ENCODE measurements around the gene CPS1.

The CPS1 gene

DNA sequence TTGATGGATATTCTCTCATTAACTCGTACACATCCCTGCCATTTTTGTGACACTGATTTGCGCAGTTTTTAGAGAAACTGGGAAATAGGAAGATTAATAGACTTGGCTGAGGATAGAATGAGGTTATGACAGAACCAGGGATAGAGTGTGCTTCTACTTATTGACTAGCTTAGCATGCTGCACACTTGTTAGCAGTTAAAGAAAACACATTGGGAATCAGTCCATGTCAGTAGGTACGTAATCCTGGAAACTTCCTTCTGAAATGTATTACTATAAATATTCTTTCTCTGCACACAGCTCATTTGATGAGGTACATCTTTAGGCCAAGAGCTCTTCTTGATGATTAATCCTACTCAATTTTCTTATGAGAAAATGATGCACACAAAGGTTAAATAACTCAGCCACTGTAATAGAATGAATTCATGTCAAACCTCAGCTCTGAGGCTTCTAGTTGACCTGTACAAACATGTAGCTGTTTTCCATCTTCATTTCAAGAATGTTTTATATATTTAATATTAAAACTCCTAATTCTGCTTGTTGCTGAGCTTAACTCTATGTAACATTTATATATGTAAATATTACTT is 12.3 kb upstream of the CPS1 start:
- no peak for TF ChIP-seq TCF12 (IDR thresholded peaks at IDR 0.05; ENCODE audit: low read depth)
- TF ChIP-seq, protein P1, sequence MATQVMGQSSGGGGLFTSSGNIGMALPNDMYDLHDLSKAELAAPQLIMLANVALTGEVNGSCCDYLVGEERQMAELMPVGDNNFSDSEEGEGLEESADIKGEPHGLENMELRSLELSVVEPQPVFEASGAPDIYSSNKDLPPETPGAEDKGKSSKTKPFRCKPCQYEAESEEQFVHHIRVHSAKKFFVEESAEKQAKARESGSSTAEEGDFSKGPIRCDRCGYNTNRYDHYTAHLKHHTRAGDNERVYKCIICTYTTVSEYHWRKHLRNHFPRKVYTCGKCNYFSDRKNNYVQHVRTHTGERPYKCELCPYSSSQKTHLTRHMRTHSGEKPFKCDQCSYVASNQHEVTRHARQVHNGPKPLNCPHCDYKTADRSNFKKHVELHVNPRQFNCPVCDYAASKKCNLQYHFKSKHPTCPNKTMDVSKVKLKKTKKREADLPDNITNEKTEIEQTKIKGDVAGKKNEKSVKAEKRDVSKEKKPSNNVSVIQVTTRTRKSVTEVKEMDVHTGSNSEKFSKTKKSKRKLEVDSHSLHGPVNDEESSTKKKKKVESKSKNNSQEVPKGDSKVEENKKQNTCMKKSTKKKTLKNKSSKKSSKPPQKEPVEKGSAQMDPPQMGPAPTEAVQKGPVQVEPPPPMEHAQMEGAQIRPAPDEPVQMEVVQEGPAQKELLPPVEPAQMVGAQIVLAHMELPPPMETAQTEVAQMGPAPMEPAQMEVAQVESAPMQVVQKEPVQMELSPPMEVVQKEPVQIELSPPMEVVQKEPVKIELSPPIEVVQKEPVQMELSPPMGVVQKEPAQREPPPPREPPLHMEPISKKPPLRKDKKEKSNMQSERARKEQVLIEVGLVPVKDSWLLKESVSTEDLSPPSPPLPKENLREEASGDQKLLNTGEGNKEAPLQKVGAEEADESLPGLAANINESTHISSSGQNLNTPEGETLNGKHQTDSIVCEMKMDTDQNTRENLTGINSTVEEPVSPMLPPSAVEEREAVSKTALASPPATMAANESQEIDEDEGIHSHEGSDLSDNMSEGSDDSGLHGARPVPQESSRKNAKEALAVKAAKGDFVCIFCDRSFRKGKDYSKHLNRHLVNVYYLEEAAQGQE (IDR thresholded peaks at IDR 0.05; ENCODE audit: low read depth), result no peak
- TF ChIP-seq YY1 (IDR thresholded peaks at IDR 0.05; ENCODE audit: low read depth), result no peak

DNA sequence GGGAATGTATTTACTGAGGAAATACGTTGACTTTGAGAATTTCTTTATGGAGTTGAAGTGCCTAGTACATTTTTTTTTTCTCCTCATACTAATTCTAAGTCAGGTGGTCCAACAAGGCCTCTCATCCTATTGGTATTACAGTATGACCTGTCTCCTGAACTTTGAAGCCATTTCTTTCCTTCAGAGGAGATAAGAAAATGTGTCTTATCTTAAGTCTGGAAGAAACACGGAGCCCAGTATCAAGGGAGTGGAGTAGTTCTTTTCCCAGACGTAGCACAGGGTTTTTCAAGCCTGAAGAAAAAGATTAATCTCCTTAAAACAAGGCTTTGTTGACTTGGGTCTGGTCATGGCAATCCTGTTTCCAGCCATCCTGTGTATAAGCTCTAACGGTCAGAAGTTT is 11.6 kb upstream of the CPS1 start:
- TF ChIP-seq, protein P2, sequence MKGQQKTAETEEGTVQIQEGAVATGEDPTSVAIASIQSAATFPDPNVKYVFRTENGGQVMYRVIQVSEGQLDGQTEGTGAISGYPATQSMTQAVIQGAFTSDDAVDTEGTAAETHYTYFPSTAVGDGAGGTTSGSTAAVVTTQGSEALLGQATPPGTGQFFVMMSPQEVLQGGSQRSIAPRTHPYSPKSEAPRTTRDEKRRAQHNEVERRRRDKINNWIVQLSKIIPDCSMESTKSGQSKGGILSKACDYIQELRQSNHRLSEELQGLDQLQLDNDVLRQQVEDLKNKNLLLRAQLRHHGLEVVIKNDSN (IDR thresholded peaks at IDR 0.05), result no peak
- TF ChIP-seq FOXM1 (IDR thresholded peaks at IDR 0.05; ENCODE audit: borderline replicate concordance, low read depth) (no peak), EP300 (IDR thresholded peaks at IDR 0.05; ENCODE audit: borderline replicate concordance) (no peak), ZBTB7A (IDR thresholded peaks at IDR 0.05; ENCODE audit: low read depth) (no peak), TAF1 (IDR thresholded peaks at IDR 0.05; ENCODE audit: low read depth) (no peak), CEBPB (IDR thresholded peaks at IDR 0.05) (no peak), TCF12 (IDR thresholded peaks at IDR 0.05; ENCODE audit: low read depth) (no peak), RAD21 (IDR thresholded peaks at IDR 0.05; ENCODE audit: low read depth) (no peak), EGR1 (IDR thresholded peaks at IDR 0.05) (no peak), CREB1 (IDR thresholded peaks at IDR 0.05; ENCODE audit: low read depth) (no peak), YY1 (IDR thresholded peaks at IDR 0.05; ENCODE audit: low read depth) (no peak), NFIC (IDR thresholded peaks at IDR 0.05) (no peak), TEAD4 (IDR thresholded peaks at IDR 0.05) (no peak)
- TF ChIP-seq, protein P1 (IDR thresholded peaks at IDR 0.05; ENCODE audit: low read depth), result no peak
- TF ChIP-seq, protein P3, sequence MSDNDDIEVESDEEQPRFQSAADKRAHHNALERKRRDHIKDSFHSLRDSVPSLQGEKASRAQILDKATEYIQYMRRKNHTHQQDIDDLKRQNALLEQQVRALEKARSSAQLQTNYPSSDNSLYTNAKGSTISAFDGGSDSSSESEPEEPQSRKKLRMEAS (IDR thresholded peaks at IDR 0.05), result no peak

DNA sequence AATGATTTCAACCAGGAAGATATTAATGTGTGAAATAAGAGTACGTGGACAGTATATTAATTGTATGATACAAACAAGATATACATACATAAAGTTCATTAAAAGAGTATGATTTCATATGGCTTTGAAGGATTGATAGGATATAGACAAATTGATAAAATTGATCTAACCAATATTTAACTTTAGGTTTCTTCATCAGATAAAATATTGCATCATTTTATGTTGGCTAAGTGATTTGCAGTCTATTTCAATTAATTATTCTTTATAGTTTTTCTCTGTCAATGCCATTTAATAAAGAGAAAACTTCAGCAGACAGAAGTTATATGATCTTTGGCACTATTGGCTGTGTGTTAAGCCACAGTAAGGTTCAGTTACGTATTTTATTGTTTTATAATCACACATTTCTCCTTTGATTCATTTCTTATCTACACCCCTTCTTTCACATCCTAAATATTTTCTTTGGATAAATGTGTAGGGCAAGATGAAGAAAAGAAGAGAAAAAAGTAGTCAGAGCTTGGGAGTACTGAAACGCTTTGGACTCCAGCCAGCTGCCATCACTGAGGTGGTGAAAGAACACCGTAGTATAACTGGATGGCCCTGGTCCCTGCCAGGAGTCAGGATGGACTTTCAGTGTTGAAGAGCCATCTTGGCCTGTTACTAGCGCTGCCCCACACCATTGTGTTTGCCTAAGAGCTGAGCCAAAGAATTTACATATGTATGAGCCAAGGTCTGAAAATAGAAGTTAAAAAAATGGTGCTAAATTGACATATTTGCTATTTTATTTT is 9.8 kb upstream of the CPS1 start:
- TF ChIP-seq CEBPB (IDR thresholded peaks at IDR 0.05) (no peak), CREB1 (IDR thresholded peaks at IDR 0.05; ENCODE audit: low read depth) (no peak)

DNA sequence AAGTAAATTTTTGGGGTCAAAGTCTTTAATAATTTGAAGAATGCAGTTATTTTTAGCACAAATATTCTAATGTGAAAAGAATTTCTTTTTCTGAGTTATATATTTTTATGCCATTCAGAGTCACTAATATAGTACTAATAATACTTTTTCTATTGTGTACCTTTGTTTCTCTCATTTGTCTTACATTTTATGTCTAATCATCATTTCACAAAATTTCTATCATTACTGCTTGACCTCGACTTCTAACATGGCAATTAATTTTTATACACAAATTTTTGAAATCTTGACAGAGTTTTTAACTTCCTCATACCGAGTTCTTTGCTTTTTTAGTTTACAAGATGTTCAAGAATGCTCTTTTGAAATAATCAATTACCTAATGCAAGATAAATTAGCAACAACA is 8.4 kb upstream of the CPS1 start:
- TF ChIP-seq ZBTB7A (IDR thresholded peaks at IDR 0.05; ENCODE audit: low read depth) (no peak), TEAD4 (IDR thresholded peaks at IDR 0.05) (no peak), EP300 (IDR thresholded peaks at IDR 0.05; ENCODE audit: borderline replicate concordance) (no peak), CREB1 (IDR thresholded peaks at IDR 0.05; ENCODE audit: low read depth) (no peak), EGR1 (IDR thresholded peaks at IDR 0.05) (no peak)
- TF ChIP-seq, protein P1 (IDR thresholded peaks at IDR 0.05; ENCODE audit: low read depth), result no peak

DNA sequence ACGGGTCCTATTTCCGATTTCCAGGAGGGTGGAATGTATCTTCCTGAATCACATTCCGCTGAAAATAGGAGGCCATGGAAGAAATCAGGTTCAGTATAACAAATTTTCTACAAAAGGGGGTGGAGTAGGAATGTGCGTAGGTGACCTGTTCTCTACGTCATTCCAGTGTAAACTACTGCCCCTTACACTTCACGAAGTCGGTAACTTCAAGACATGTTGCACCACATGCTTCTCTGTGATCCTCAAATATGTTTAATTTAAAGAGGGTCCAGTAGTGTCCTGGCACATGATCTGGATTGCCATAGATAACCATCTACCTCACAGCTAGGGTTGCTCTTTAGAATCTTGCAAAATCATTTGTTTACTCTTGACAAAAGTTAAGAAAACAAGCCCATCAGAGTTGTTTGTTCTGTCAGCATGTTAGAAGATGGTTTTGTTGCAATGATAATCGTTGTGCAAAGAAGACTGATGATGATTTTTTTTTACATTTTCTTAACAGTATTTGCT is 7.5 kb upstream of the CPS1 start:
- TF ChIP-seq EP300 (IDR thresholded peaks at IDR 0.05; ENCODE audit: borderline replicate concordance) (no peak), TEAD4 (IDR thresholded peaks at IDR 0.05) (no peak), EGR1 (IDR thresholded peaks at IDR 0.05) (no peak), CREB1 (IDR thresholded peaks at IDR 0.05; ENCODE audit: low read depth) (no peak), YY1 (IDR thresholded peaks at IDR 0.05; ENCODE audit: low read depth) (no peak), CEBPB (IDR thresholded peaks at IDR 0.05) (no peak), TCF12 (IDR thresholded peaks at IDR 0.05; ENCODE audit: low read depth) (no peak), TAF1 (IDR thresholded peaks at IDR 0.05; ENCODE audit: low read depth) (no peak), FOXM1 (IDR thresholded peaks at IDR 0.05; ENCODE audit: borderline replicate concordance, low read depth) (no peak), RAD21 (IDR thresholded peaks at IDR 0.05; ENCODE audit: low read depth) (no peak), NFIC (IDR thresholded peaks at IDR 0.05) (no peak), ZBTB7A (IDR thresholded peaks at IDR 0.05; ENCODE audit: low read depth) (no peak)
- TF ChIP-seq, protein P2 (IDR thresholded peaks at IDR 0.05), result no peak
